Astrocyte (in vitro differentiated cells and primary cell): Measurements from ENCODE around the gene GSE1. TPM values are rescaled to one million over a fixed set of nuclear protein-coding genes. Genes with fewer than 3 reads are reported as not detected.

Experiments
- DNase-seq: peaks from one replicate; pipeline ENCODE4 v3.0.0-alpha.2; 2010; ENCODE audit warnings: low read depth
- FAIRE-seq: peaks from 2 replicates; lab custom pipeline; 2011; peaks lifted over from hg19 to GRCh38; lab: Jason Lieb, UNC
- H2AFZ ChIP-seq: 2 replicates; pipeline ENCODE4 v1.6.0; 2012; ENCODE audit warnings: low read depth, low read length, inconsistent platforms
- H3K27ac ChIP-seq: 2 replicates; pipeline ENCODE4 v1.5.1; 2011; ENCODE audit warnings: low read depth, low read length, inconsistent platforms
- H3K27me3 ChIP-seq: 2 replicates; pipeline ENCODE4 v1.6.0; 2011; ENCODE audit warnings: low read length, inconsistent platforms; ENCODE audit not compliant: insufficient read depth
- H3K36me3 ChIP-seq: 2 replicates; pipeline ENCODE4 v1.5.1; 2011; ENCODE audit warnings: low read length, inconsistent platforms; ENCODE audit not compliant: insufficient read depth
- H3K4me1 ChIP-seq: 2 replicates; pipeline ENCODE4 v1.5.1; 2011; ENCODE audit warnings: low read length, inconsistent platforms; ENCODE audit not compliant: insufficient read depth
- H3K4me2 ChIP-seq: 2 replicates; pipeline ENCODE4 v1.6.0; 2012; ENCODE audit warnings: low read length, inconsistent platforms
- H3K4me3 ChIP-seq: 2 replicates; pipeline ENCODE4 v1.5.1; 2011; ENCODE audit warnings: low read depth, mild to moderate bottlenecking, low read length, inconsistent platforms; ENCODE audit not compliant: insufficient read depth
- H3K79me2 ChIP-seq: 2 replicates; pipeline ENCODE4 v1.6.0; 2012; ENCODE audit warnings: mild to moderate bottlenecking, low read length, inconsistent platforms; ENCODE audit not compliant: insufficient read depth
- H3K9ac ChIP-seq: 2 replicates; pipeline ENCODE4 v1.6.0; 2012; ENCODE audit warnings: mild to moderate bottlenecking, low read length, inconsistent platforms
- H3K9me3 ChIP-seq: 2 replicates; pipeline ENCODE4 v1.5.1; 2012; ENCODE audit warnings: low read depth, mild to moderate bottlenecking, low read length, inconsistent platforms; ENCODE audit not compliant: insufficient read depth
- H4K20me1 ChIP-seq: 2 replicates; pipeline ENCODE4 v1.6.0; 2012; ENCODE audit warnings: low read length, inconsistent platforms; ENCODE audit not compliant: insufficient read depth
- H3K27ac Mint-ChIP-seq: one replicate; pipeline ENCODE4 v1.8.0; 2021; ENCODE audit warnings: mild to moderate bottlenecking, mixed read lengths; ENCODE audit not compliant: unreplicated experiment
- H3K27me3 Mint-ChIP-seq: one replicate; pipeline ENCODE4 v1.8.0; 2021; ENCODE audit warnings: low read depth, mixed read lengths; ENCODE audit not compliant: unreplicated experiment
- H3K36me3 Mint-ChIP-seq: one replicate; pipeline ENCODE4 v1.8.0; 2021; ENCODE audit warnings: low read depth, mixed read lengths; ENCODE audit not compliant: unreplicated experiment
- H3K4me1 Mint-ChIP-seq: one replicate; pipeline ENCODE4 v1.8.0; 2021; ENCODE audit warnings: low read depth, mixed read lengths; ENCODE audit not compliant: unreplicated experiment
- H3K4me3 Mint-ChIP-seq: one replicate; pipeline ENCODE4 v1.8.0; 2021; ENCODE audit warnings: mild to moderate bottlenecking, moderate library complexity, mixed read lengths; ENCODE audit not compliant: unreplicated experiment
- H3K9me3 Mint-ChIP-seq: one replicate; pipeline ENCODE4 v1.8.0; 2021; ENCODE audit warnings: mild to moderate bottlenecking, mixed read lengths; ENCODE audit not compliant: unreplicated experiment
- CTCF ChIP-seq: IDR thresholded peaks from 2 replicates; pipeline ENCODE4 v1.5.1; 2011; ENCODE audit warnings: low read depth, mild to moderate bottlenecking, inconsistent platforms, low read length, moderate library complexity; ENCODE audit not compliant: insufficient read depth
- EZH2 ChIP-seq: IDR thresholded peaks from 2 replicates; pipeline ENCODE4 v1.6.1; 2012; ENCODE audit warnings: mild to moderate bottlenecking, low read length, inconsistent platforms; ENCODE audit not compliant: insufficient read depth
- total RNA-seq: library from RNA; stranded (reverse); gene quantifications from 2 replicates; pipeline ENCODE4 v1.2.1, GENCODE V29; 2021

The GSE1 gene
- total RNA-seq, 1 donor from 2014 or later, result 35.0 TPM

- H3K27me3 ChIP-seq, result no peaks in the 10 kb centered on the region
- no peak for TF ChIP-seq EZH2
- no peak for TF ChIP-seq CTCF
- no peaks in the 10 kb centered on the region for H3K4me1 ChIP-seq
- H3K9ac ChIP-seq, result no peak overlapping the region
- H3K27ac Mint-ChIP-seq, result no peak overlapping the region
- H3K4me1 Mint-ChIP-seq, result peaks cover 1% of the 10 kb centered on the region
- peaks cover 2% of the 10 kb centered on the region for H3K36me3 Mint-ChIP-seq
- H3K79me2 ChIP-seq, result no peaks in the 10 kb centered on the region
- FAIRE-seq, result no peak
- no peaks in the 10 kb centered on the region for H3K9me3 ChIP-seq
- H3K4me3 Mint-ChIP-seq, result no peak overlapping the region
- no peaks in the 10 kb centered on the region for H3K9me3 Mint-ChIP-seq
- H3K27me3 Mint-ChIP-seq, result no peaks in the 10 kb centered on the region
- H3K4me3 ChIP-seq, result no peak overlapping the region
- H3K27ac ChIP-seq, result no peak overlapping the region
- no peak overlapping the region for H3K4me2 ChIP-seq
- no peak for DNase-seq
- H2AFZ ChIP-seq, result no peak overlapping the region
- H4K20me1 ChIP-seq, result peaks cover 95% of the 10 kb centered on the region
- H3K36me3 ChIP-seq, result no peaks in the 10 kb centered on the region
These were observed 26.6 kb downstream of the GSE1 start for GRCh38 chr16:85639529-85640253.

- Mint-ChIP-seq H3K27ac (no peak overlapping the region), H3K9me3 (no peaks in the 10 kb centered on the region), H3K36me3 (peaks cover 2% of the 10 kb centered on the region), H3K4me3 (no peak overlapping the region), H3K27me3 (no peaks in the 10 kb centered on the region), H3K4me1 (peaks cover 3% of the 10 kb centered on the region)
- no peak overlapping the region for H2AFZ ChIP-seq
- H3K4me3 ChIP-seq, result no peak overlapping the region
- peaks cover 94% of the 10 kb centered on the region for H4K20me1 ChIP-seq
- H3K27me3 ChIP-seq, result no peaks in the 10 kb centered on the region
- H3K27ac ChIP-seq, result no peak overlapping the region
- no peaks in the 10 kb centered on the region for H3K9me3 ChIP-seq
- H3K4me2 ChIP-seq, result no peak overlapping the region
- no peaks in the 10 kb centered on the region for H3K4me1 ChIP-seq
- H3K79me2 ChIP-seq, result no peaks in the 10 kb centered on the region
- FAIRE-seq (no peak), DNase-seq (no peak)
- TF ChIP-seq CTCF (no peak), EZH2 (no peak)
- H3K36me3 ChIP-seq, result no peaks in the 10 kb centered on the region
- H3K9ac ChIP-seq, result no peak overlapping the region
These were observed 27.1 kb downstream of the GSE1 start for GRCh38 chr16:85640254-85640558.

- Histone ChIP-seq H3K4me2 (no peak overlapping the region), H3K27me3 (no peaks in the 10 kb centered on the region), H3K9ac (no peak overlapping the region), H3K4me3 (no peak overlapping the region), H2AFZ (no peak overlapping the region), H3K4me1 (no peaks in the 10 kb centered on the region), H3K27ac (no peak overlapping the region), H3K79me2 (no peaks in the 10 kb centered on the region), H4K20me1 (peaks cover 94% of the 10 kb centered on the region), H3K9me3 (no peaks in the 10 kb centered on the region), H3K36me3 (no peaks in the 10 kb centered on the region)
- no peaks in the 10 kb centered on the region for H3K9me3 Mint-ChIP-seq
- H3K27me3 Mint-ChIP-seq, result no peaks in the 10 kb centered on the region
- TF ChIP-seq CTCF, result no peak
- no peak for TF ChIP-seq EZH2
- DNase-seq (no peak), FAIRE-seq (no peak)
- H3K4me1 Mint-ChIP-seq, result peaks cover 5% of the 10 kb centered on the region
- H3K36me3 Mint-ChIP-seq, result peaks cover 2% of the 10 kb centered on the region
- no peak overlapping the region for H3K4me3 Mint-ChIP-seq
- H3K27ac Mint-ChIP-seq, result no peak overlapping the region
These were observed 27.5 kb downstream of the GSE1 start for GRCh38 chr16:85640585-85640984.
